Ascending aorta (tissue), 2 donors: ENCODE measurements around the gene DIAPH2. TPM values are rescaled to one million over a fixed set of nuclear protein-coding genes. Genes with fewer than 3 reads are reported as not detected.

Experiments
- DNase-seq, 2 donors: peaks; one replicate each; pipeline ENCODE4 v3.0.0-alpha.2; 2019; ENCODE audit warnings: low spot score in 2 of 2
- H3K27ac ChIP-seq, 2 donors: fragments of 200-600 bp; sonication (generic); one replicate each; pipeline ENCODE4 v1.5.1; 2016 to 2017; ENCODE audit warnings: mild to moderate bottlenecking in 1 of 2
- H3K27me3 ChIP-seq: fragments of 200-600 bp; sonication (generic); one replicate; pipeline ENCODE4 v1.5.1; 2017
- H3K36me3 ChIP-seq, 2 donors: fragments of 200-600 bp; sonication (generic); one replicate each; pipeline ENCODE4 v1.5.1; 2016
- H3K4me1 ChIP-seq, 2 donors: fragments of 200-600 bp; sonication (generic); one replicate each; pipeline ENCODE4 v1.5.1; 2016 to 2017; ENCODE audit warnings: mild to moderate bottlenecking in 1 of 2
- H3K4me3 ChIP-seq, 2 donors: fragments of 200-600 bp; sonication (generic); one replicate each; pipeline ENCODE4 v1.5.1; 2016 to 2017; ENCODE audit warnings: mild to moderate bottlenecking in 1 of 2
- H3K9me3 ChIP-seq, 2 donors: fragments of 200-600 bp; sonication (generic); one replicate each; pipeline ENCODE4 v1.5.1; 2016
- intact Hi-C: fragments of 100-400 bp; cut with DNase I; formaldehyde crosslinking; loops from one replicate; pipeline ENCODE4 v1.15.1; 2023
- total RNA-seq: library from RNA; depleted of rRNA; stranded (reverse); fragments of >200 nt; gene quantifications from one replicate; pipeline ENCODE4 v1.1.0, GENCODE V29; 2016
- TF ChIP-seq, protein P1 (sequence below), 3 experiments: fragments of 200-600 bp in 2 of 3; fragments of 450-650 bp in 1 of 3; sonication (generic) in 2 of 3; IDR thresholded peaks; one replicate each; pipeline ENCODE4 v1.5.1; 2016 to 2019; ENCODE audit warnings: antibody characterized with exemption in 3 of 3, mild to moderate bottlenecking in 1 of 3, moderate library complexity in 1 of 3

The DIAPH2 gene
- total RNA-seq, 1 donor from 2014 or later: 27.9 TPM

GRCh38 chrX:97531825-97532224 is 847.2 kb downstream of the DIAPH2 start:
- Histone ChIP-seq H3K9me3 (peaks cover 6 to 23% of the 10 kb centered on the region in 2 donors), H3K36me3 (no peaks in the 10 kb centered on the region), H3K27me3 (no peaks in the 10 kb centered on the region), H3K4me1 (no peaks in the 10 kb centered on the region), H3K27ac (no peak overlapping the region), H3K4me3 (no peak overlapping the region)
- TF ChIP-seq, protein P1, sequence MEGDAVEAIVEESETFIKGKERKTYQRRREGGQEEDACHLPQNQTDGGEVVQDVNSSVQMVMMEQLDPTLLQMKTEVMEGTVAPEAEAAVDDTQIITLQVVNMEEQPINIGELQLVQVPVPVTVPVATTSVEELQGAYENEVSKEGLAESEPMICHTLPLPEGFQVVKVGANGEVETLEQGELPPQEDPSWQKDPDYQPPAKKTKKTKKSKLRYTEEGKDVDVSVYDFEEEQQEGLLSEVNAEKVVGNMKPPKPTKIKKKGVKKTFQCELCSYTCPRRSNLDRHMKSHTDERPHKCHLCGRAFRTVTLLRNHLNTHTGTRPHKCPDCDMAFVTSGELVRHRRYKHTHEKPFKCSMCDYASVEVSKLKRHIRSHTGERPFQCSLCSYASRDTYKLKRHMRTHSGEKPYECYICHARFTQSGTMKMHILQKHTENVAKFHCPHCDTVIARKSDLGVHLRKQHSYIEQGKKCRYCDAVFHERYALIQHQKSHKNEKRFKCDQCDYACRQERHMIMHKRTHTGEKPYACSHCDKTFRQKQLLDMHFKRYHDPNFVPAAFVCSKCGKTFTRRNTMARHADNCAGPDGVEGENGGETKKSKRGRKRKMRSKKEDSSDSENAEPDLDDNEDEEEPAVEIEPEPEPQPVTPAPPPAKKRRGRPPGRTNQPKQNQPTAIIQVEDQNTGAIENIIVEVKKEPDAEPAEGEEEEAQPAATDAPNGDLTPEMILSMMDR (IDR thresholded peaks at IDR 0.05): no peak
- intact Hi-C loops: no loop called here
- no peak for DNase-seq

DNA sequence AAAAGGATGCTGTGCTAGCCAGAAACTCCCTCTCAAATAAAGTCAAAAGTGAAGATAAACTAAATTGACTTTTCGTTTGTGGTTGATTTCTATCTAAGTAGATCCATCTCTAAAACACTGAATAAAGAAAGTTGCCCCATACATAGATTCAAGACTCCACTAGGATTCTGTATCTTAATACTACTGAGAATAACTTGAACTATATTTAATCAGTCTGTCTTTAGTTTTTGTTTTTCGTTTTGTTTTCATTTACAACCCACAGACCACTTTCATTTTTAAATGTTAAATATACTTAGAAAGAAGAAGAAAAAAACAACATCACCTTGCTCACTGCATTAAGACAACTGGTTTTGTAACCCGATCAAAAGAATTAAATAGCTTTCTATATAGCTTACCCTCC is 854.1 kb downstream of the DIAPH2 start:
- Histone ChIP-seq H3K9me3 (no peaks in the 10 kb centered on the region), H3K36me3 (no peaks in the 10 kb centered on the region), H3K27ac (no peak overlapping the region), H3K27me3 (no peaks in the 10 kb centered on the region), H3K4me3 (no peak overlapping the region), H3K4me1 (no peaks in the 10 kb centered on the region)
- intact Hi-C loops: no loop called here
- no peak for DNase-seq
- TF ChIP-seq, protein P1 (IDR thresholded peaks at IDR 0.05): no peak

DNA sequence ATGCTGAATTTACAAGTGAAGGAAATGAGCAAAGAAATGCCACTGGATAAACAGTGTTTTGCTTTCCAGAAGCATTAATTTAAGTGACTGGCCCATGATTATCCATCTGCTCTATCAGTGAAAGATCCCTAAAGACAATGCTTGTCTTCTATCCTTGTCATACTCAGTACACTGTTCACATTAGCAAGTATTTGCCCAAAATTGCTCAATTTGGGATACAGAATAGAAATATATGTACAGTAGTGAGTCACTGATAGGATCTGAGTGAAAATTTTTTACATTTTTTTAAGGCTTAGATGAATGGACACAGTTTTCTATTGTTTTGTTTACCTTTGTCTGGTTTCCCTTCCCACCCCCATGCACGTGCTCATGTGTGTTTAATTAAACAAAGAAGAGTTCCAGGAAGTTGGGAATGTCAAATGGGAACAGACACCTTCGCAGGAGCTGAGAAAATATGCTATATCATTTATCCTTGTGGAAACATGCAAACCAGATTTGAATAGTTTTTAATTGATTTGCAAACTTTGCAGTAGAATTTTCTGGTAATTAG is 855.4 kb downstream of the DIAPH2 start:
- intact Hi-C loops: no loop called here
- TF ChIP-seq, protein P1 (IDR thresholded peaks at IDR 0.05): no peak
- H3K27me3 ChIP-seq: no peaks in the 10 kb centered on the region
- H3K4me1 ChIP-seq: no peaks in the 10 kb centered on the region
- H3K9me3 ChIP-seq: no peaks in the 10 kb centered on the region
- no peak overlapping the region for H3K4me3 ChIP-seq
- no peak for DNase-seq
- H3K36me3 ChIP-seq: no peaks in the 10 kb centered on the region
- H3K27ac ChIP-seq: no peak overlapping the region

DNA sequence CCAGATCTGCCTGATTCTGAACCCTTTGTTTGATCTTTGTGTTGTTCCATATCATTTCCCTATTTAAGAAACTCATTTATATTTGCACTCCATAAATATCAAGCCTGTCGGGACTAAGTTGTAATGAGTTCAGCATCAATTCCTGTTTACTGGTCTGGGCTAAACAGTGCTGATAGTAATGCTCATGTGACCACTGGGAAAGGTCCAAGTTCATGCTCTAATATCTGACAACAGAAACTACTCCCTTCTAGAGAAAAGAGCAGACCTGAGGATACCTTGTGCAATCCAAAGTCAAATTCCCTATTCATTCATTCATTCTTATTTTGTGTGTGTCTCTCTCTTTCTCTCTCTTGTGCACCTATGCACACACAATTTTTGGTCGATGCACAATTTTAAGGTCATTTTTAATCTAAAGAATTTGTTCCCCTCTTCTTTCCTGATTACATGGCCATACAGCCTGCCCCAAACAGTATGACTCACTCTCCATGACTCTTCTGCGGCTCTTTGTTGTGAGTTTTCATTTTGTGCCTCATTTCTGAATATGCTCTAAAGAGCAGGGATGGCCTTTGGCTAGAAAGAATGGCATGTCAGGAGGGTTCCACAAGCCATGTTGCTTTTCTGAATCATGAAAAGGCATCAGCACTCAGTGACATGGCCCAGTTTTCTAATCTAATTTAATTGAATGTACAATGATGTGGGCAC is 863.4 kb downstream of the DIAPH2 start:
- no peaks in the 10 kb centered on the region for H3K9me3 ChIP-seq
- no peak overlapping the region for H3K4me3 ChIP-seq
- DNase-seq: no peak
- intact Hi-C loops: no loop called here
- no peaks in the 10 kb centered on the region for H3K36me3 ChIP-seq
- H3K27me3 ChIP-seq: no peaks in the 10 kb centered on the region
- TF ChIP-seq, protein P1 (IDR thresholded peaks at IDR 0.05): no peak
- no peaks in the 10 kb centered on the region for H3K4me1 ChIP-seq
- H3K27ac ChIP-seq: no peak overlapping the region

DNA sequence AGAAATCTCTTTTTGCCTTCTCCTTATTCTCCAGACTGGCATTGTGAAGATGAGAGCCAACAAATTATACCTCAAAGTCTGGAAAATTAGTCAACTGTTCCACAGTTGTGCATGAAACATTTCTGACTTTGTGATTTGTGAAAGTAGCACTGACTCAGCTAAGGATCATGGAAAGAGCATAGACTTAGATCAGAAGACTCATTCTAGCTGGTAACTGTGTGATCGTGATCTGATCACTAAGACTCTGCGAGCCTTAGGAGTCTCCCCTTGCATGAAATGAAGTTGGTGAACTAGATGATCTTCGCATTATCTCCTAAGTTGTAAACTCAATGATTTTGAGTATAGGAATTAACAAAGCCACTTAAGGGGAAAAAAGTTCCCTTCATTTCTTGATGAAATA is 867.2 kb downstream of the DIAPH2 start:
- DNase-seq: no peak
- TF ChIP-seq, protein P1 (IDR thresholded peaks at IDR 0.05): no peak
- no peaks in the 10 kb centered on the region for H3K27me3 ChIP-seq
- H3K4me3 ChIP-seq: no peak overlapping the region
- no peak overlapping the region for H3K27ac ChIP-seq
- H3K36me3 ChIP-seq: no peaks in the 10 kb centered on the region
- no peaks in the 10 kb centered on the region for H3K4me1 ChIP-seq
- intact Hi-C loops: no loop called here
- no peaks in the 10 kb centered on the region for H3K9me3 ChIP-seq
